ENCODE data around the gene CSAD.

DNA sequence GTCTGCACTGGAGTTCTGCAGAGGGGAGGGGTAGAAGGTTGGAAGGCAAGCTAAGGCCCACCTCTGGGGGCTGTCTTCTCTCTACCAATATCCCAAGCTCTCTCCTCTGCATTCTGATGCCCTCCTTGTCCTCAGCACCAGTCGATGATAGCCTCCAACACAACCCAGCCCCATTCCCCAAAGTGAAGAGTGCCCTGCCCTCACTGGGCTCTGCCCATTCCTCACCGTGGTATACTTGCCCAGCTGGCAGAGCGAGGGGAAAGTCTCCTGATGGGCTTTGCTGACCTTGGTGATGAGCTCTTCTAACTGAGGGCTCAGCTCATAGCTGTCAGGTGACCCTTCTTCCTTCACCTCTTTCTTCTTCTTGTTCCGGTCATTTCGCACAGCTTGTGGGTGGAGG, 33.5 kb upstream of the CSAD start:
- TF ChIP-seq, protein P1, sequence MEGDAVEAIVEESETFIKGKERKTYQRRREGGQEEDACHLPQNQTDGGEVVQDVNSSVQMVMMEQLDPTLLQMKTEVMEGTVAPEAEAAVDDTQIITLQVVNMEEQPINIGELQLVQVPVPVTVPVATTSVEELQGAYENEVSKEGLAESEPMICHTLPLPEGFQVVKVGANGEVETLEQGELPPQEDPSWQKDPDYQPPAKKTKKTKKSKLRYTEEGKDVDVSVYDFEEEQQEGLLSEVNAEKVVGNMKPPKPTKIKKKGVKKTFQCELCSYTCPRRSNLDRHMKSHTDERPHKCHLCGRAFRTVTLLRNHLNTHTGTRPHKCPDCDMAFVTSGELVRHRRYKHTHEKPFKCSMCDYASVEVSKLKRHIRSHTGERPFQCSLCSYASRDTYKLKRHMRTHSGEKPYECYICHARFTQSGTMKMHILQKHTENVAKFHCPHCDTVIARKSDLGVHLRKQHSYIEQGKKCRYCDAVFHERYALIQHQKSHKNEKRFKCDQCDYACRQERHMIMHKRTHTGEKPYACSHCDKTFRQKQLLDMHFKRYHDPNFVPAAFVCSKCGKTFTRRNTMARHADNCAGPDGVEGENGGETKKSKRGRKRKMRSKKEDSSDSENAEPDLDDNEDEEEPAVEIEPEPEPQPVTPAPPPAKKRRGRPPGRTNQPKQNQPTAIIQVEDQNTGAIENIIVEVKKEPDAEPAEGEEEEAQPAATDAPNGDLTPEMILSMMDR (conservative IDR thresholded peaks at IDR 0.05; ENCODE audit: low read depth, low read length) = no peak
- no peak for TF ChIP-seq EZH2 (IDR thresholded peaks at IDR 0.05; ENCODE audit: borderline replicate concordance, low read depth, low read length, poor library complexity, severe bottlenecking)
